ENCODE data around the gene NCAN. TPM values are rescaled to one million over a fixed set of nuclear protein-coding genes. Genes with fewer than 3 reads are reported as not detected.

The NCAN gene
- total and polyA plus RNA-seq, 9 of the 15 experiments (the other 6 are each of a cell fraction or from before 2014, with no cell fraction given): 0.04 TPM; not detected in 8

GRCh38 chr19:19224852-19225494 lies 13.2 kb downstream of the NCAN start (continued):
- TF ChIP-seq ZNF592 (IDR thresholded peaks at IDR 0.05): no peak; the same call in none of the 2 replicates
- no peak for TF ChIP-seq ZNF444 (CRISPR knock-in tag; IDR thresholded peaks at IDR 0.05)
- TF ChIP-seq HINFP (tag; conservative IDR thresholded peaks at IDR 0.05; ENCODE audit: low read depth): no peak
- peak; percentile 85 for TF ChIP-seq RBFOX2 (IDR thresholded peaks at IDR 0.05; ENCODE audit: low read depth, low read length)
- TF ChIP-seq GTF2E2 (tag; IDR thresholded peaks at IDR 0.05): no peak
- TF ChIP-seq POU5F1 (IDR thresholded peaks at IDR 0.05; ENCODE audit: borderline replicate concordance, low read depth, low read length, partially characterized antibody): no peak
- no peak for TF ChIP-seq SP2 (IDR thresholded peaks at IDR 0.05; ENCODE audit: extremely low read depth, low read depth, low read length, poor library complexity, severe bottlenecking)
- no peak for TF ChIP-seq ZFP1 (CRISPR knock-in tag; IDR thresholded peaks at IDR 0.05)
- TF ChIP-seq ZNF121 (CRISPR knock-in tag; conservative IDR thresholded peaks at IDR 0.05): peak; percentile 44
- TF ChIP-seq PML (IDR thresholded peaks at IDR 0.05; ENCODE audit: low read length): 0 out of 2 replicates have a peak, but pooled peaks have one; percentile 18
- TF ChIP-seq GTF2F1 (IDR thresholded peaks at IDR 0.05; ENCODE audit: low read depth, low read length): no peak
- TF ChIP-seq EP300 (IDR thresholded peaks at IDR 0.05; ENCODE audit: low read length): 0 out of 2 replicates have a peak, but pooled peaks have one; percentile 16
- TF ChIP-seq TEAD1 (CRISPR knock-in tag; IDR thresholded peaks at IDR 0.05): peak in 1 of 2 experiments; percentile 80; a peak in 2 of 4 replicates
- 0 out of 2 replicates have a peak, but pooled peaks have one; percentile 42 for TF ChIP-seq THAP12 (CRISPR knock-in tag; IDR thresholded peaks at IDR 0.05)

Data from K562 (cell line).